HepG2 (cell line): ENCODE measurements around the gene CEP97. TPM values are rescaled to one million over a fixed set of nuclear protein-coding genes. Genes with fewer than 3 reads are reported as not detected.

Source experiments
- ARID4A ChIP-seq: sonication (generic); formaldehyde crosslinking; IDR thresholded peaks from 2 replicates; pipeline ENCODE4 v1.5.0; 2020; ENCODE audit warnings: mild to moderate bottlenecking, missing genetic modification reagents, borderline replicate concordance
- CBX1 ChIP-seq: IDR thresholded peaks from one replicate; pipeline ENCODE4 v1.6.1; 2016; ENCODE audit warnings: antibody characterized with exemption, low read depth
- CENPT ChIP-seq: sonication (generic); formaldehyde crosslinking; IDR thresholded peaks from 2 replicates; pipeline ENCODE4 v1.8.0; 2022; ENCODE audit warnings: low read depth, mild to moderate bottlenecking, moderate library complexity, missing genetic modification reagents
- CREB3 ChIP-seq: sonication (generic); formaldehyde crosslinking; IDR thresholded peaks from 2 replicates; pipeline ENCODE4 v1.5.0; 2020; ENCODE audit warnings: missing genetic modification reagents
- GABPB1 ChIP-seq: IDR thresholded peaks from 2 replicates; pipeline ENCODE4 v1.6.1; 2016; ENCODE audit warnings: mild to moderate bottlenecking, missing genetic modification reagents, moderate library complexity, missing compliant biosample characterization
- IKZF1 ChIP-seq: fragments of 450-650 bp; IDR thresholded peaks from 2 replicates; pipeline ENCODE4 v1.7.1; 2016
- NFRKB ChIP-seq: fragments of 450-650 bp; IDR thresholded peaks from 2 replicates; pipeline ENCODE4 v1.6.1; 2017
- SP140L ChIP-seq: sonication (generic); formaldehyde crosslinking; IDR thresholded peaks from 2 replicates; pipeline ENCODE4 v1.4.0; 2020; ENCODE audit warnings: missing genetic modification reagents, borderline replicate concordance
- TCF7 ChIP-seq: sonication (generic); IDR thresholded peaks from 2 replicates; pipeline ENCODE4 v1.6.1; 2016; ENCODE audit warnings: antibody characterized with exemption, low read depth
- ZBTB42 ChIP-seq: sonication (generic); formaldehyde crosslinking; IDR thresholded peaks from 2 replicates; pipeline ENCODE4 v1.5.0; 2020; ENCODE audit warnings: mild to moderate bottlenecking, missing genetic modification reagents
- ZBTB44 ChIP-seq: sonication (generic); formaldehyde crosslinking; IDR thresholded peaks from 2 replicates; pipeline ENCODE4 v1.4.0; 2020; ENCODE audit warnings: missing genetic modification reagents
- ZC3H4 ChIP-seq: sonication (generic); formaldehyde crosslinking; IDR thresholded peaks from 2 replicates; pipeline ENCODE4 v1.4.0; 2020; ENCODE audit warnings: missing genetic modification reagents, borderline replicate concordance
- ZNF589 ChIP-seq: sonication (generic); formaldehyde crosslinking; conservative IDR thresholded peaks from 2 replicates; pipeline ENCODE4 v1.8.0; 2022; ENCODE audit warnings: mild to moderate bottlenecking, moderate library complexity, missing genetic modification reagents
- ZNF674 ChIP-seq: sonication (generic); formaldehyde crosslinking; IDR thresholded peaks from 2 replicates; pipeline ENCODE4 v1.5.0; 2020; ENCODE audit warnings: low read depth, mild to moderate bottlenecking, missing genetic modification reagents
- polyA plus RNA-seq, 8 experiments: library from polyadenylated mRNA; depleted of rRNA in 3 of 8; stranded (reverse) in 7 of 8; unstranded in 1 of 8; fragments of >200 nt; fragmentation: Illumina TruSeq in 4 of 8; extraction: Trizol in 4 of 8; gene quantifications; 2 replicates each; pipeline versions ENCODE4 v1.2.1 to v1.2.3, GENCODE V29; 2011 to 2016; ENCODE audit warnings: low read depth in 4 of 8, missing spikeins in 1 of 8, mixed read lengths in 1 of 8; ENCODE audit not compliant: insufficient read depth in 1 of 8
- total RNA-seq, 5 experiments: library from RNA; depleted of rRNA; stranded (reverse); fragments of >200 nt; fragmentation: Illumina TruSeq; extraction: Trizol; gene quantifications; 2 replicates each; pipeline ENCODE4 v1.2.3, GENCODE V29; 2016; ENCODE audit warnings: low read depth in 1 of 5
- TF ChIP-seq, protein P1 (sequence below): sonication (generic); formaldehyde crosslinking; IDR thresholded peaks from 2 replicates; pipeline ENCODE4 v1.8.0; 2023; ENCODE audit warnings: mild to moderate bottlenecking, missing genetic modification reagents
- TF ChIP-seq, protein P2 (sequence below): sonication (generic); formaldehyde crosslinking; IDR thresholded peaks from 2 replicates; pipeline ENCODE4 v1.4.0; 2020; ENCODE audit warnings: missing genetic modification reagents
- TF ChIP-seq, protein P3 (sequence below): sonication (generic); formaldehyde crosslinking; IDR thresholded peaks from 2 replicates; pipeline ENCODE4 v1.4.0; 2020; ENCODE audit warnings: missing genetic modification reagents
- TF ChIP-seq, protein P4 (sequence below): sonication (generic); formaldehyde crosslinking; conservative IDR thresholded peaks from 2 replicates; pipeline ENCODE4 v1.8.1; 2023; ENCODE audit warnings: missing genetic modification reagents

CEP97 gene
- total and polyA plus RNA-seq, 2 of the 13 experiments (the other 11 are each of a cell fraction or from before 2014, with no cell fraction given), result 0.99 to 6.5 TPM

GRCh38 chr3:101779047-101779821, 54.8 kb downstream of the CEP97 start, which contains the start of gene NXPE3 (continued):
- TF ChIP-seq, protein P1, sequence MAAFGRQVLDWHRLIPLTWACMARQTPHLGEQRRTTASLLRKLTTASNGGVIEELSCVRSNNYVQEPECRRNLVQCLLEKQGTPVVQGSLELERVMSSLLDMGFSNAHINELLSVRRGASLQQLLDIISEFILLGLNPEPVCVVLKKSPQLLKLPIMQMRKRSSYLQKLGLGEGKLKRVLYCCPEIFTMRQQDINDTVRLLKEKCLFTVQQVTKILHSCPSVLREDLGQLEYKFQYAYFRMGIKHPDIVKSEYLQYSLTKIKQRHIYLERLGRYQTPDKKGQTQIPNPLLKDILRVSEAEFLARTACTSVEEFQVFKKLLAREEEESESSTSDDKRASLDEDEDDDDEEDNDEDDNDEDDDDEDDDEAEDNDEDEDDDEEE (CRISPR knock-in tag), result peak; percentile 80; the same call in 1 of the 2 replicates
- TF ChIP-seq CBX1 (no peak), IKZF1 (no peak), ZBTB42 (0 out of 2 replicates have a peak, but pooled peaks have one; percentile 31), CREB3 (peak; percentile 92; the same call in 1 of the 2 replicates), ZNF674 (CRISPR knock-in tag) (0 out of 2 replicates have a peak, but pooled peaks have one; percentile 6), ARID4A (CRISPR knock-in tag) (peak; percentile 72), GABPB1 (CRISPR knock-in tag) (peak; percentile 86), ZNF589 (CRISPR knock-in tag) (no peak), ZBTB44 (CRISPR knock-in tag) (peak; percentile 22; the same call in 1 of the 2 replicates), CENPT (CRISPR knock-in tag) (peak; percentile 80; the same call in 1 of the 2 replicates), ZC3H4 (CRISPR knock-in tag) (no peak), TCF7 (no peak), SP140L (CRISPR knock-in tag) (no peak), NFRKB (no peak)
- TF ChIP-seq, protein P2, sequence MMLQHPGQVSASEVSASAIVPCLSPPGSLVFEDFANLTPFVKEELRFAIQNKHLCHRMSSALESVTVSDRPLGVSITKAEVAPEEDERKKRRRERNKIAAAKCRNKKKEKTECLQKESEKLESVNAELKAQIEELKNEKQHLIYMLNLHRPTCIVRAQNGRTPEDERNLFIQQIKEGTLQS (CRISPR knock-in tag), result no peak
- TF ChIP-seq, protein P3, sequence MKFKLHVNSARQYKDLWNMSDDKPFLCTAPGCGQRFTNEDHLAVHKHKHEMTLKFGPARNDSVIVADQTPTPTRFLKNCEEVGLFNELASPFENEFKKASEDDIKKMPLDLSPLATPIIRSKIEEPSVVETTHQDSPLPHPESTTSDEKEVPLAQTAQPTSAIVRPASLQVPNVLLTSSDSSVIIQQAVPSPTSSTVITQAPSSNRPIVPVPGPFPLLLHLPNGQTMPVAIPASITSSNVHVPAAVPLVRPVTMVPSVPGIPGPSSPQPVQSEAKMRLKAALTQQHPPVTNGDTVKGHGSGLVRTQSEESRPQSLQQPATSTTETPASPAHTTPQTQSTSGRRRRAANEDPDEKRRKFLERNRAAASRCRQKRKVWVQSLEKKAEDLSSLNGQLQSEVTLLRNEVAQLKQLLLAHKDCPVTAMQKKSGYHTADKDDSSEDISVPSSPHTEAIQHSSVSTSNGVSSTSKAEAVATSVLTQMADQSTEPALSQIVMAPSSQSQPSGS (CRISPR knock-in tag), result no peak; the same call in 1 of the 2 replicates
- TF ChIP-seq, protein P4, sequence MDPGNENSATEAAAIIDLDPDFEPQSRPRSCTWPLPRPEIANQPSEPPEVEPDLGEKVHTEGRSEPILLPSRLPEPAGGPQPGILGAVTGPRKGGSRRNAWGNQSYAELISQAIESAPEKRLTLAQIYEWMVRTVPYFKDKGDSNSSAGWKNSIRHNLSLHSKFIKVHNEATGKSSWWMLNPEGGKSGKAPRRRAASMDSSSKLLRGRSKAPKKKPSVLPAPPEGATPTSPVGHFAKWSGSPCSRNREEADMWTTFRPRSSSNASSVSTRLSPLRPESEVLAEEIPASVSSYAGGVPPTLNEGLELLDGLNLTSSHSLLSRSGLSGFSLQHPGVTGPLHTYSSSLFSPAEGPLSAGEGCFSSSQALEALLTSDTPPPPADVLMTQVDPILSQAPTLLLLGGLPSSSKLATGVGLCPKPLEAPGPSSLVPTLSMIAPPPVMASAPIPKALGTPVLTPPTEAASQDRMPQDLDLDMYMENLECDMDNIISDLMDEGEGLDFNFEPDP (CRISPR knock-in tag), result 0 out of 2 replicates have a peak, but pooled peaks have one; percentile 44
